NCI-H1930 (cell line): ENCODE measurements around the gene LCA5.
"Not testable (repeated sequence)": the region's sequence is repeated elsewhere in the genome, so short reads cannot be mapped to it uniquely, and the experiment has no call there.

Experiments
- DNase-seq, 2 experiments: peaks; one replicate each; lab custom pipeline; 2025; lab: John Stamatoyannopoulos, UW

Gene LCA5

GRCh38 chr6:79466207-79466834 is 70.9 kb downstream of the LCA5 start:
- no peak for DNase-seq

GRCh38 chr6:79465381-79465780 is 71.8 kb downstream of the LCA5 start:
- no peak for DNase-seq

GRCh38 chr6:79463621-79464050 is 73.6 kb downstream of the LCA5 start:
- DNase-seq, result no peak

GRCh38 chr6:79461205-79461604 is 76.0 kb downstream of the LCA5 start:
- DNase-seq, result no peak

- DNase-seq, result no peak
Measured at GRCh38 chr6:79455446-79455845, 81.8 kb downstream of the LCA5 start.

GRCh38 chr6:79453558-79454042 is 83.6 kb downstream of the LCA5 start:
- no peak for DNase-seq

GRCh38 chr6:79450984-79451383 is 86.2 kb downstream of the LCA5 start:
- DNase-seq, result no peak

- DNase-seq, result no peak
Measured at GRCh38 chr6:79446006-79446405, 91.2 kb downstream of the LCA5 start.

GRCh38 chr6:79443876-79444275 is 93.4 kb downstream of the LCA5 start:
- DNase-seq, result not testable (repeated sequence)

- no peak for DNase-seq
Measured at GRCh38 chr6:79441192-79441591, 96.0 kb downstream of the LCA5 start.

- DNase-seq, result no peak
Measured at GRCh38 chr6:79440598-79440997, 96.6 kb downstream of the LCA5 start.

GRCh38 chr6:79438030-79438429 is 99.2 kb downstream of the LCA5 start:
- DNase-seq, result no peak

GRCh38 chr6:79436241-79436640 is 101.0 kb downstream of the LCA5 start:
- DNase-seq, result no peak

GRCh38 chr6:79435746-79436145 is 101.5 kb downstream of the LCA5 start:
- DNase-seq, result no peak
